ENCODE data around the gene DCHS2.

DCHS2 gene

DNA sequence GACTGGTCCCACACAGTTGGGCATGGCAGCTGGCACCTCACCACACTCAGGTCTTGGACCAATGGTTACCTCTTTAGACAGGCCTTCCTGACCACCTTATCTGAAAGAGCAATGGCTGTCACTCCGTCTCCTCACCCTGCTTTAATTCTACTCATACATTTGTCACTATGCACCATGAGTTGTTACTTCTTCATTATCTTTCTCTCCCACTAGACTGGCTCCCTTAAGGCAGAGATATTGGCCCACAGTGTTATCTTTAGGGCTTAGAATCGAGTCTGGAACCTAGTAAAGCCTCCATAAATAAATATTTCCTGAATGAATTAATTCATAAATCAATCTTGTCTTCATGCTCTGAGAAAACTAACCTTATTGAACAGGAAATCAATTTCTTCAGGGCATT is 46.6 kb downstream of the DCHS2 start:
- no peak for DNase-seq

DNA sequence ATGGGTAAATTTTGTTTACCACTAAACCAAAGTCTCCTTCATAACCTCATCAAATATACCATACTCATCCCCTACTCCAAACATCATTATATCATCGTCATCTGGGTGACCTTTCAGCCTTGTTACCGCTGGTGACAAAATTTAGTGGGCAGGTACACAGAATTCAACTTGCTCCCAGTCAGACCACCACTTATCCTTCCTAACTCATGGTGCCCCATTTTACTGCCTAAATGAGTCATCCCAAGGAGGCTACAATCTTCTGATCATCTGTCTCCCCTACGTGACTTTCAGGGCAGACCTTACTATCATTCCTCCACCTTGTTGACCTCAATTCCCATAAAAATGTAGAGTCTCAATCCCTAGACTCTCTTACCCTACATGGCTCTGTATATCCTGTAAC is 49.6 kb downstream of the DCHS2 start:
- no peak for DNase-seq

DNA sequence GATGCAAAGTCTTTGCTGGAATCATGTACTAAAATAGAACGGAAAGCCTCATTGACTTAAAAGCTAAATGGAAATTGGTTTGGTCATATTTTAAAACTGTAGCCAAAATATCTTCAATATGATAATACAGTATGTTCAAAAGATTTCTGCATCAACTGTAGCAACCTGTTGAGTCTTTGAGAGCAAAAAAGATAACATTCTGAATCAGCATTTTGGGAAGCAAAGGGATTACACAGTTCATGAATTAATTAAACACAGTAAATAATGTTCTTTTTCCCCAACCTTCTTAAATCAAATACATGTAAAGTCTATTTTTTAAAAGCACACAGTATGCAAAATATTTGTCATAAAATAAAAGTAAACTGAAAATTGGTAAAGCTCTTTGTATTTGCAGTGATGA is 50.5 kb downstream of the DCHS2 start:
- no peak for DNase-seq

DNA sequence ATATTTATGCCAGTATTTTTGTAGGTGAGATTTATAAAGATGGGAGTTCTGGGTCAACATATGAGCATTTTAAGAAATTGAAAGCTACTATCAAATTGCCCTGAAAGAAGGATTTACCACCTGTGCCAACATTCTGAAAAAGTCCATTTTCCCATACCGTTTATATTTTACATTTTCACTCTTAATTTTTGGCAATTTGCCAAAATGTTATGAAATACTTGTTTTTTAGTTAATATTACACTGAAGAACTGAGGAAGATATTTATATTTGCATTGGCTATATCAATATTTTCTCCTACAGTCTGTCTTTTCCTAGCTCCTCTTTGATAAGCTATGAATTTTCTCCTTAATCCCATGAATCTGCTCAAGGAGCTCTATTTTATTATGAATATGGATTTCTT is 52.4 kb downstream of the DCHS2 start:
- DNase-seq = no peak

DNA sequence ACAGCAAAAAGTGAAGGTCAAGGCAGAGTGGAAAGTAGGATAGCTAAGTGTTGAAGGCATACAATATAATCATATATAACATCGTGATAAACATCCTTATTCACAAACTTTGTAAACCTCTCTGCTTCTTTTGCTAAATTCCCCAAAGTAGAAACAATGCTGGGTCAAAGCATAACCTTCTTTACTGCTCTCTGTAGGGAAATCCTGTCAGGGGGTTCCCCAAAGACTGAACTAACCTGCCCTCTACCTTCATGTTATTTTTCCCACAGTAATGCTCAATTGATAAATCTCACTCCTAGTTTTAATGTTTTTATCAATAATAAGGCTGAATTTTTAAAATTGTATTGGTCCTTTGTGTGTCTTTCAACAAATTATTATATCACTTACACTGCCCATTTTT is 55.7 kb downstream of the DCHS2 start:
- DNase-seq = no peak

DNA sequence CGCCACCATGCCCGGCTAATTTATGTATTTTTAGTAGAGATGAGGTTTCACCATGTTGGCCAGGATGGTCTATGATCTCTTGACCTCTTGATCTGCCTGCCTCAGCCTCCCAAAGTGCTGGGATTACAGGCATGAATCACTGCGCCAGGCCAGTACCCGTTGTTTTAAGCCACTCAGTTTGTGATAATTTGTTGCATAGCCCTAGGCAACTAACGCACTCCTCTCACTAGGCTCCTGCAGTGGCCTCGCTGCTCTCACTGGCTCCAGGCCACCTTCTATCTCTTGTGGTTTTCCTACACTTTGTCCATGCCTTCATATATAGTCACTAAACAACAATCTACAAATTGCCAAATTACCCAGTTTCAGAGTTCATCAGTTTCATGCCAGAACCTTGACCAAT is 58.1 kb downstream of the DCHS2 start:
- DNase-seq = no peak

DNA sequence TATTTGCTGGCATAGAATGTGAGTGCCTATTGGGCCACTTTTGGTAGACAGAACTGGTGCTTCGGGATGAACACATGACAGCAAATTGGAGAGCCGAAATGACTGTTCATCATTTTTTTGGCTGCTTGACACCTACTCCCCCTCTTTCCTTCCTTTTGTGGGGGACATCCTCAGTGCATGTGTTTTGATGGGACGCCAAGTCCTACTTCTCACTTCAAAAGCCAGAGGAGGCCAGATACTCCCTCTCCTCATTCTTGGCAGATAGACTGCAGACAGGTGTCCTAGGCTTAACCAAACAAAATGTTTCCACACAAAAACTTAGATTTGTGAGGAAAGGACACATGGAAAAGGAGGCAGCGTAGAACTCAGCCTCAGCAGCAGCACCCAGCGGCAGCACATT is 62.4 kb downstream of the DCHS2 start:
- DNase-seq = no peak

DNA sequence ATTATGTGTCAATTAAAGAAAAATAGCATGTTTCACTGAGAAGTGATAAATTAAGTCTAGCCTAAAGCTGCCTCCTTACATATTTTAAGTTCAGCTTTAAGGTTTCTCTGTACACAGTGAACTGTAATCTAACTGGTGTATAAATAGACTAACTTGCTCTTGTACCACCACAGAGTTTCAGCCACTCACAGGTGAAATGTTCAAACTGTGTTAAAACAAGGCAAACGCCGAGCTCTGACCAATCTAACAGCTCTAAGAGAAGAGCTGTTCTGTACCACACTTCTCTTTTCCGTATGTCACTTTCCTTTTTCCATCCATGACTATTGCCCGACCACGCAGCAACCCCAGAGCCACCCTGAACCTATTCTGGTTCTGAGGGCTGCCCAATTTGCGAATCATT is 64.5 kb downstream of the DCHS2 start:
- no peak for DNase-seq

DNA sequence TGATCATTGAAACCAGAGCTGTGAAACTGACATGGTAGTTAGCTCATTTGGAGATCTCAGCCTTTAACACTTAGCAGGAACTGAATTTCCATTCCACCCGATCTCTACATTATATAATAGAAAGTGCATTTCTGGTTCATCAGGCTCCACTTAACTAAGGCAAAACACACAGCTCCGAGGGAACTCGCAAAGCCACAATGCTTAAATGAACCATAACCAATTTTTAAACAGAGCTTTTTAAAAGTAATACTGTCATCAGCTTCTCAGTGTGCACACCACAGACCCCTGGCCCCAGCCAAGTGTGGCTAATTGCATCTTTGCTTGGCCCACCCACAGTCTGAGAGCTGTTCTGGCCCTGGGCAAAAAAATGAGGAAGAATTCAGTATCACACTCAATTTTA is 66.1 kb downstream of the DCHS2 start:
- DNase-seq = no peak

DNA sequence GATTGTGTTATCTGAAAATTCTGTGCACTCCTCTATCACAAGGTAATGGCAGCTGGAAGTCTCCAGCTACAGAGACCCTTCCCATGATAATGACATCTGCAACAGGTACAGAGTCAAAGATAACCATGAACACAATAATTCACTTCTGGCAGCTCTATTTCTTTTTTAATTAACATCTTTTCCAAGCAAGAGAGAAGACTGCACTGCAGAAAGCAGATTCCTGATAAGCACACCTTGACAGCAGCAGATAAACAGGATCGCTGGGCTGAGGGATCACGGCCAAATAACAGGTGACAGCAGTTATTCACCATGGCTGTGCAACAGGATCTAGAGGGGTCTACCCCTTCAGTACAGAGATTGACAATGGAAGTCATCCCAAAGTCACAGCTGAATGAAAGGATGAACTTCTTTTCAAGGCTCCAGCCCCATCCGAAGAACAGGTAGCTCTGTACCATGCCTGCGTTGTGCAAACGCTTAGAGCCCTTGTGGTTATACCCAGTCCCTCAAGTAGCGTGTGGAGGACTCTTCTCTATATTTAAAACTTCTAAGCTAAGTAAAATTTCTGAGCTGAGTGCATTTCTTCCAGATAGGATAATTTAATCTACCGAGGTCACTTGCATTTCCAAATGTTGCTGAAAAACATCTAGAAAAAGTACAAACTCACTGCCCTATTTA is 66.7 kb downstream of the DCHS2 start:
- no peak for DNase-seq

DNA sequence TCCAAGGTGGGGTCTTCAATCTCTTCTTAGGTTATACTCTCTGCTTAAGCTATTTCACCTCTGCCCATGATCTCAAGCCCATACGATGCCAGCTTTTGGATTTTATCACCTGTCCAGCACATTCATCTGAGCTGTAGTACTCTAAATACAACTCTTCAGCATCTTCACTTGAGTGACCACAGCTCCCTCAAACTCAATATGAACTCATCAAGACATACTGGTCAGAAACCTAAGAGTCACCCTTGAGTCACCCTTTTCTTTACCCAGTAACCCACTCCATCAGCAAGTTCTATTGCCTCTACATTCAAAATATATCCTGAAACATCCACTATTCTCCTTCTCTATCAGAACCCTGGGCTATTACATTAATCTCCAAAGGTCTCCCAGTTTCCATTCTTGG is 69.4 kb downstream of the DCHS2 start:
- DNase-seq = no peak

DNA sequence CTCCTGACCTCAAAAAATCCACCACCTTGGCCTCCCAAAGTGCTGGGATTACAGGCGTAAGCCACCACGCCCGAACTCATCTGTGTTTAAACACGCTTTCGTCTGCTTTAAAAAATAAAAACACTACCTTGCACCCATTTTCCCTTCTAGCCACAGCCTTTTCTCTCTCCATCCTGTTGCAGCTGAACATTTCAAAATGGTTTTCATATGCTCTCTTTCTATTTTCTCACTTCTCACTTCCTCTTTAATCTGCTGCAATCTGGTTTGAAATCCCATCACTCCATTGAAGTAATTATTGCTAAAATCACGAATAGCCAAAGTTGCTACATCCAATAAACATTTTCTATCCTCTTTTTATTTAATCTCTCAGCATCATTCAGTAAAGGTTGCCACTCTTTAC is 70.0 kb downstream of the DCHS2 start:
- DNase-seq = no peak

DNA sequence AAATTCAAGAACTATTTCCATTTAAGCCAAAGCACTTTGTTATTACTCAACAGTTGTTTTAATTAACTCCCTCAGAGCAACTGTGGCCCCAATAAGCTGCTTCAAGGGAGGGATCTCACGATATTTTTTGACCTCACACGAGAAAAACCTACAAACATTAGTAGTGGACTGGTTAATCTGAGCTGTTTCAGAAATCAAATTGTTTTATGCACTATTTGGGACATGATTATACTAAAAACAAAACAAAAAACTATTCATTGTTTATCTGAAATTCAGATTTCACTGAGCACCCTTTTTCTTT is 74.3 kb downstream of the DCHS2 start:
- DNase-seq = no peak

DNA sequence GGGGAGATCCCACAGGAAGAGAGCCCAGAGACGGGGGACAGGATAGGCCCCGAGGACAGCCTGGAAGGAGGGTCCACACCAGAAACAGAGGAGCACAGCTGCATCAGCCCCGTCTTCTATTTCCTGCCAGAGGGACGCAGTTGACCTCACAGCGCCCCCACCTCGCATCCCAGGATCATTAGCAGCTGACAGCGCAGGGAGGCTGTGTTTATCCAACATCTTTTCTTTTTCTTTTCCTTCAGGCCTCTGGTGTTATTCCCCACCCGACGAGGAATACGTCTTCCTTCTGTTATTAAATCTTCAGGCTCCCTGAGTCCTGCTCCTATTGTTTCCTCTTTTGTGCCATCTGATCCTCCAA is 75.4 kb downstream of the DCHS2 start:
- peak; percentile 1 for DNase-seq

DNA sequence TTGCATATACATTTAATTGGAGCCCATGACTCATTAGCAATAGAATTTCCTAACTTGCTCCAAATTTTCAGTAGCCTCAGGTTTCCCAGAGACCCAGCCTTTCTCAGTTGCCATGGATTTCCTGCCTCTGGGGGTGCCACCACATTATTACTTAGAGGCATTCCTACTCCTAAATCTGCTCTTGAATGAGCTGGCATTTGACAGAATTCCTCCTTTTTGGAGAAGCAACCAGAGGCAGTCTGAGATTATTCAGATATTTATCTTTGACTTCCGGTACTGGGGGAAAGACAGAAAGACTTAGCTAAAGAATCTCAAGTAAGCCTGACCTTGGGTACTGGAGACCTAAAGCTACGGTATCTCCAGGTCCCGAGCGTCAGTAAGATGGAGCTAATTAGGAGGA is 76.3 kb downstream of the DCHS2 start:
- no peak for DNase-seq

DNA sequence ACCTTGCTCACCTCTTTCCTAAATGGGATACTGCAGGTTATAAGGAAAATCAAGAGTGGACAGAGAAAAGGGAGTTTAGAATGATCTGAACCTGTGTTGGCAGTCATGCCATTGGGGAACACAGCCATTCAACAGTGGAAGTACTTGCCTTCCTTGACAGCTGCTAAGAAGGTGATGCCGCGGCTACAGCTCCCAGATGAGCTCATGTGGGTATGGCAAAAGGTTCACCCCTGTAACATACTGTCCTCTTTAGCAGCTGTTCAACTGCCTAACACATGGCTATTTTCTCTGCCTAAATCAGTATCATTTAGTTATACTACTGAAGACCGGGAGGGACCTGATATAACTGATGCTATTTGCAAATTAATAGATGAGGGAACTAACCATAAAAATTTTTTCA is 76.8 kb downstream of the DCHS2 start:
- no peak for DNase-seq

DNA sequence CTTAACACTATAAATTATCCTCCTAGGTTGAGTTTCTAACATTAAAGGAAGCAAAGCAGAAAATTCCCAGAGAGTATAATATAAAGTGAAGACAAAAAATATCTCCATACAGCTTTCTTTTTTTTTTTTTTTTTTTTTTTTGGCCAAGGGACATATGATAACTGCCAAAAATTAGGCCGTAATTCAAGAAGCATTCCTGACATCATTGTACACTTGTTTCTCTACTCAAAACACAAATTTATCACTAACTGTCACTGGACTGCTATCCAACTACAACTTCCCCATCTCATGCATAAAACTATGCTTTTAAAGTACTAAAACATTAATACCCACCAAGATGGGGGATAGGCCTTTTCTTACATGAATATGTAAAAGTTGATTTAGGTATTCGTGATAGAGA is 77.2 kb downstream of the DCHS2 start:
- DNase-seq = no peak

DNA sequence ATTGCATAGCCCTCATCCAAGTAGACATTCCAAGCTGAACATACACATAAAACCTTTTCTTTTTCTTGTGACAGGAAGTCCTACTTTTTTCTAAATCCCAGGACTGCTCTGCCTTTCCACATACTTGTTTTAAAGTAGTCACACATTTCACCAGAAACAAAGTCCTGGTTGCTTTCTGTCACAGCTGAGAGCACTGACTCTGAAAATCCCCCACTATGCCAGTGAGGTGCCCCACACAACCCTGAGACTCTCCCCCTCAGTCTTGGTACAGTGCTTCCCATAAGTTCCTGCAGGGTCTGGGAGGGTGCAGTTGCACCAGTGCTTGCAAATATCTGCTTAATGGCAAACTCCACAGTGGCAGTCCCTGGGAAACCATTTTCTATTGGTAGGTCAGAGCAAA is 84.2 kb downstream of the DCHS2 start:
- no peak for DNase-seq

DNA sequence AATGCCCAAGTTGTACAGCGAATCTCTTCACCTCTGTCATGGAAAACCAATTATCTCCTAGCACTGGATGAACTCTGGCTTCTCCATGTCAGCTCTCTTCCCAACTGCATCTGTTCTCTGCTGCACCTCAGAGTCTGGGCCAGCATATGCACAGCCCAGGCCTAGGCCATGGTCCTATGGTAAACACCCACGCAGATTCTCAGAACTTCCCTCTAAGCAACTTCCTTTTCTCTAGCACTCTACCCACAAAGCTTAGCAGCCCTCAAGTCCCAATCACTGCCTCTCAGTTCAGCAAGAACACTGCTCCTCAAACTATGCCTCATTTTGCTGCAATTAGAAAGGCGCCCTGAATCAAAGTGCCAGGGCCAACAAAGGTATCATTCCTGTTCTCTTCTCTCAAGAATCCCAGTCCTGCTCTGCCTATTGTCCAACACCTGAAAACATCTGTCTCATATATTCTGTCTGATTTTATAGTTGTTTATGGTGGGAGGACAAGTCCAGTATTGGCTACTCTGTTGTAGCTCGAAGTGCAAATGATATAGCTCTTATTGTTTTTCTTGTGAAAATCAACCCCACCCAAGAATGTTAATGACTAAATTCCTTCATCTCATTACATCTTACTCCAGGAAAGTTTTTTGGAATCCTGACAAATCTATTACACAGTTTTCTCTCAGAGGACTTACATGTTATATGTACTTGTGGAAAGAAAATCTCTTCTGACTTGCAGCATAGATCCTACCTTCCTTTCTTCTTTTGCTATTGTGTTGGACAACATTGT is 85.4 kb downstream of the DCHS2 start:
- DNase-seq = no peak

DNA sequence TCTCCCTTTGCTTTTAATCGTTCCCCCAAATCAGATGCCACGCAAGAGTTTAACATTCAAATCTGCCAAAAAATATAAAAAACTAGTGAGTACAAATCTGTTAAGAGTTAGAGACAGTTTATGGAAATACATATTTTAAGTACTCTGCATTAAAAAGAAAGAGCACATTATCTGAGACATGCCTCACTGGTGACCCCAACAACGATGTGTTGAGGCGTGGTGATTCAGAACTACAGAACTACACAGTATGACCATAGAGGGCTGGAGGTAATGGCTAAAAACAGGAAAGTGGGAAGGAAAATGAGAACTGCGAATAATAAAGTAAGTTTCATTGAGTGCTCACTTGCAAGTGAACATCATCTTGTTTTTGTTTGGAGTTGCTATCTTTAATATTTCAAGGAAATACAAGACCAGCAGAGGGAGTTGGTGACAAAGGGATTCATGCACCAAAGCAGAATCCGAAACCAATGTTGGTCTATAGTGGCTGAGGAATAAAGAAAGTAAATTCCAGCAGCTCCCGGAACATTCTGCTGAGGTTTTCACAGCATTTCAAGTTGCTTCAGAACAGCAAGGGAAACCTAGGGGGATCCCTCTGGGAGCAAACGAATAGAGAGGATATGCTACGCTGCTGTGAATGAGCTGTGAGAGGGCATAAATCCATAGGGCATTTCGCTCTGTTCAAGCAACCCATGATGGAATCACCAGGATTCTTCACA is 92.2 kb downstream of the DCHS2 start:
- peak; percentile 22 for DNase-seq

DNA sequence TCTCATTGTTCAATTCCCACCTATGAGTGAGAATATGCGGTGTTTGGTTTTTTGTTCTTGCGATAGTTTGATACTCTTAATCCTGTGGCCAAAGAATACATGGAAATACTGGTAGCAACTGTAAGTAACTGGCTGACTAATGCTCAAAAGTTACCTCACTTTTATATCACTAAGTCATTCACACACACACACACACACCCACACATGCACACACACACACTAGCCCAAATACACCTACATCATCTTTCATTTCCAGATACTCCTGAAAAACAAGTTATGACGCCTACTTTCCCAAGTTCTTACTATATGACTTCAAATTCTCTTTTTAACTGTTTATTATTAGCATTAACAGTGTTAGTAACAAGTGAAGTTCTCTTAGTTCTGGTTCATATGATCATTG is 101.3 kb downstream of the DCHS2 start:
- no peak for DNase-seq

DNA sequence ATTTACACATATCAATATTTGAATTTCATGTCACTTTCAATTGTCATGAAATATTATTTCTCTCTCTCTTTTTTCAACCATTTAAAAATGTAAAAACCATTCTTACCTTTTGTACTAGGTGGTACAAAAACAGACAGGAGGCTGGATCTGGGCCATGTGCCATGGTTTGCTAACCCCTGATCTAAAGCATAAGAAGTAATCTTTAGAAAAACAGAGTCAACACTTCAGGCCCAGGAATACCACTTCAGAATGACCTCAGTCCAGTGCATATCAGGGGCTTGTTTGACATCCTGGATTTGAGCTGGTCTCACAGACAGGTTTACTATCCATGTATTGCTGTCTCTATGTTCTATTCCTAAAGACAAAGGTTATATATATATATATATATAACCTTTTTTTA is 102.5 kb downstream of the DCHS2 start:
- DNase-seq = no peak

DNA sequence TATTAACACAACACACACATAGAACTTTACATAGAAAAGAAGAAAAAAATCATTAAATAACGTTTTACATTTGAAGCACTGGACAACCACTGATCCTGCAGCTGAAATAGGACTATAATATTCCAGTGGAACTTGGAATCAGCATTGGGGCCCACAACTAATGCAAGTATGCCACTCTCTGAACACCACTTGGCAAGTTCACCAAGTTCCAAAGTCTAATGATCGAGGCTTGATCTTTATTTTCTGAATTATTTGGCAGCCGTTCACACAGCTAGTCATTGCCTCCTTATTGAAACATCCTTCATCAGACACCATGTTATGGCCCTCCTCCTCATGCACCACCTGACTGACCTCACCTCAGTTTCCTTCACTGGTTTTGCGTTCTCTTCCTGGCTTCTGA is 107.6 kb downstream of the DCHS2 start:
- no peak for DNase-seq

DNA sequence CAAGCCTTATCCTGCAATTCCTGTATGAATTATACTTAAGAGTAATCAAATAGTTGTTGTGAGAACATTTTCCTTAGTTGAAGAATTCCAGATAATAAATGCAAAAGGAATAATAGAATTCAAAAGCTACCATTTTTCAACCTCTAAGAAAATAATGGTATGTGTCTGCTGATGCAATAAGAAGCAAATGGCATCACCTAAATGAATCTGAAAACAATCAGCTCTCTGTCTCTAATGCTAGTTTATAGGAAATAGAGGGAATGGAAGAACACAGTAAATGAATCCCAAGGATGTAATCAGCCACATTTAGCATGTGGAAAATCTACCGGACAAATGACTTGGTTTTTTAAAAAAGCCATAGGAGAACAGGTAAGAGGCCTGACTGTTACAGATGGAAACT is 115.1 kb downstream of the DCHS2 start:
- no peak for DNase-seq

DNA sequence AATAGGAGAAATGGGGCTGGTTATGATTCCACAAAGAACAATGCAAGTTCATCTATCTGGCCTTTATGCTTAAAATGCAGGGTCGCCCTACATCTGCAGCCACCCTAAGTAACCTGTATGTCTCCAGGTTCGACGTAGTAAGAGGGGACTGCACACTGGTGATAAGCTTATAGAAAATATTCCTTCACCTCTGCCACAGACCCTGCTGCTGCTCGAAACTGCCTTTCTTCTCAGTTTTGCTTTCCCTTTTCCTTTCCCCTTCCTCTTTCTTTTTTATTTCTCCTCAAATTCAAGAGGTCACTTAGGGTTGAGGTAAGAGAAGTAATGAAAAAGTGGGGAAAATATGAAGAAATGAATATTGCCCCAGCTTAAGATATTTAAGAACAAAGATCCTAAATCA is 123.5 kb downstream of the DCHS2 start:
- no peak for DNase-seq
